Fibroblast of the aortic adventitia (primary cell): ENCODE data around the gene RHOT1. TPM values are rescaled to one million over a fixed set of nuclear protein-coding genes. Genes with fewer than 3 reads are reported as not detected.
"Not testable (repeated sequence)": the region's sequence is repeated elsewhere in the genome, so short reads cannot be mapped to it uniquely, and the experiment has no call there.

Experiments used
- DNase-seq: peaks from one replicate; pipeline ENCODE4 v3.0.0-alpha.2; 2010; ENCODE audit warnings: low read depth
- H3K4me3 ChIP-seq: 2 replicates; pipeline ENCODE4 v1.5.1; 2011; ENCODE audit warnings: low read depth, mild to moderate bottlenecking, control low read depth, low read length, moderate library complexity
- CTCF ChIP-seq: IDR thresholded peaks from 2 replicates; pipeline ENCODE4 v1.5.1; 2011; ENCODE audit warnings: mild to moderate bottlenecking, low read length, control low read depth, inconsistent platforms; ENCODE audit not compliant: insufficient read depth
- total RNA-seq: library from RNA; depleted of rRNA; stranded (reverse); fragments of >200 nt; gene quantifications from 2 replicates; pipeline ENCODE4 v1.2.3, GENCODE V29; 2012; ENCODE audit warnings: low replicate concordance

The RHOT1 gene
- total RNA-seq, 1 donor, result 50.5 TPM

- DNase-seq, result no peak
- TF ChIP-seq CTCF, result no peak
- H3K4me3 ChIP-seq, result no peak overlapping the region
These were observed 5.4 kb upstream of the RHOT1 start for GRCh38 chr17:32136856-32137255.

GRCh38 chr17:32139504-32139903 lies 2.8 kb upstream of the RHOT1 start:
- not testable (repeated sequence) for DNase-seq, H3K4me3 ChIP-seq

- peak overlapping the region; percentile 69 for H3K4me3 ChIP-seq
- peak; percentile 96 for DNase-seq
- no peak for TF ChIP-seq CTCF
These were observed 1.0 kb upstream of the RHOT1 start for GRCh38 chr17:32141258-32141657.

GRCh38 chr17:32141679-32142037 lies 644 bp upstream of the RHOT1 start:
- peak overlapping the region; percentile 69 for H3K4me3 ChIP-seq
- TF ChIP-seq CTCF, result no peak
- no peak for DNase-seq

GRCh38 chr17:32142857-32143526 lies 690 bp downstream of the RHOT1 start:
- H3K4me3 ChIP-seq, result peak overlapping the region; percentile 96
- no peak for TF ChIP-seq CTCF
- DNase-seq, result peak; percentile 69

GRCh38 chr17:32143527-32143870 lies 1.2 kb downstream of the RHOT1 start:
- peak overlapping the region; percentile 96 for H3K4me3 ChIP-seq
- no peak for TF ChIP-seq CTCF
- no peak for DNase-seq

- DNase-seq, result not testable (repeated sequence)
These were observed 2.1 kb downstream of the RHOT1 start for GRCh38 chr17:32144442-32144841.

GRCh38 chr17:32148351-32148750 lies 6.0 kb downstream of the RHOT1 start:
- no peak overlapping the region for H3K4me3 ChIP-seq
- no peak for DNase-seq
- TF ChIP-seq CTCF, result no peak

More at GRCh38 chr17:32144442-32144841, 2.1 kb downstream of the RHOT1 start:
- H3K4me3 ChIP-seq, result not testable (repeated sequence)
